ENCODE measurements around the gene HIBCH.

GRCh38 chr2:190342611-190343010, 23.0 kb upstream of the HIBCH start:
- TF ChIP-seq CTCF (IDR thresholded peaks at IDR 0.05) (no peak), POLR2A (IDR thresholded peaks at IDR 0.05) (no peak)
